CD14-positive monocyte (primary cell): ENCODE measurements around the gene RPS19BP1. TPM values are rescaled to one million over a fixed set of nuclear protein-coding genes. Genes with fewer than 3 reads are reported as not detected.

Experiments used
- DNase-seq, 3 donors: peaks; one replicate each; pipeline ENCODE4 v3.0.0-alpha.2; 2011 to 2022
- H2AFZ ChIP-seq: 2 replicates; pipeline ENCODE4 v1.6.0; 2012; ENCODE audit warnings: mild to moderate bottlenecking, low read depth, low read length, inconsistent platforms; ENCODE audit not compliant: insufficient read depth, poor library complexity, severe bottlenecking
- H3K27ac ChIP-seq, 2 donors: 1 replicate in 1 of 2; 2 replicates in 1 of 2; pipeline ENCODE4 v1.5.1; 2012 to 2013; ENCODE audit warnings: low read length in 2 of 2, control low read depth in 1 of 2, inconsistent platforms in 1 of 2, low read depth in 1 of 2, mild to moderate bottlenecking in 1 of 2
- H3K27me3 ChIP-seq, 2 donors: one replicate each; pipeline versions ENCODE4 v1.6.0 to v1.6.1; 2011 to 2013; ENCODE audit warnings: low read length in 2 of 2; ENCODE audit not compliant: control insufficient read depth in 2 of 2, insufficient read depth in 2 of 2
- H3K36me3 ChIP-seq, 2 donors: replicated peaks in 1 of 2; 1 replicate in 1 of 2; 2 replicates in 1 of 2; pipeline versions ENCODE4 v1.5.1 to v1.6.1; 2012 to 2013; ENCODE audit warnings: low read length in 2 of 2, control low read depth in 1 of 2, inconsistent platforms in 1 of 2, mild to moderate bottlenecking in 1 of 2; ENCODE audit not compliant: insufficient read depth in 2 of 2, control insufficient read depth in 1 of 2
- H3K4me1 ChIP-seq, 2 donors: 1 replicate in 1 of 2; 2 replicates in 1 of 2; pipeline versions ENCODE4 v1.5.1 to v1.6.1; 2012 to 2013; ENCODE audit warnings: low read length in 2 of 2, control low read depth in 1 of 2, inconsistent platforms in 1 of 2, mild to moderate bottlenecking in 1 of 2, moderate library complexity in 1 of 2; ENCODE audit not compliant: insufficient read depth in 2 of 2, control insufficient read depth in 1 of 2
- H3K4me2 ChIP-seq: replicated peaks from 2 replicates; pipeline ENCODE3; 2012; ENCODE audit warnings: low read length, moderate library complexity, mild to moderate bottlenecking; ENCODE audit not compliant: poor library complexity, severe bottlenecking; ENCODE audit errors: extremely low read depth
- H3K4me3 ChIP-seq, 3 experiments: fragments of 200-600 bp in 1 of 3; sonication (generic) in 1 of 3; replicated peaks in 1 of 3; 1 replicate in 2 of 3; 2 replicates in 1 of 3; pipeline ENCODE4 v1.5.1; 2011 to 2013; ENCODE audit warnings: low read length in 3 of 3, mild to moderate bottlenecking in 3 of 3, control low read depth in 2 of 3, low read depth in 2 of 3, inconsistent platforms in 1 of 3, moderate library complexity in 1 of 3
- H3K79me2 ChIP-seq: 2 replicates; pipeline ENCODE4 v1.6.0; 2012; ENCODE audit warnings: mild to moderate bottlenecking, control low read depth, inconsistent platforms, low read length, moderate library complexity; ENCODE audit not compliant: insufficient read depth
- H3K9ac ChIP-seq: 2 replicates; pipeline ENCODE4 v1.6.0; 2017; ENCODE audit warnings: low read length, mild to moderate bottlenecking; ENCODE audit not compliant: insufficient read depth, poor library complexity, severe bottlenecking
- H3K9me3 ChIP-seq, 2 donors: replicated peaks in 1 of 2; 1 replicate in 1 of 2; 2 replicates in 1 of 2; pipeline versions ENCODE4 v1.5.1 to v1.6.1; 2012 to 2013; ENCODE audit warnings: low read length in 2 of 2, control low read depth in 1 of 2; ENCODE audit not compliant: control insufficient read depth in 1 of 2, insufficient read depth in 1 of 2
- H4K20me1 ChIP-seq: 2 replicates; pipeline ENCODE4 v1.6.0; 2012; ENCODE audit warnings: mild to moderate bottlenecking, low read length, control low read depth, moderate library complexity; ENCODE audit not compliant: insufficient read depth
- H3K27ac Mint-ChIP-seq, 7 donors: one replicate each; pipeline ENCODE4 v1.8.0; 2020; ENCODE audit warnings: mild to moderate bottlenecking in 7 of 7, mixed read lengths in 7 of 7, moderate library complexity in 6 of 7, inconsistent platforms in 2 of 7
- H3K27me3 Mint-ChIP-seq, 3 donors: one replicate each; pipeline ENCODE4 v1.8.0; 2021 to 2022; ENCODE audit warnings: low read depth in 3 of 3, mild to moderate bottlenecking in 3 of 3, mixed read lengths in 3 of 3, moderate library complexity in 3 of 3, inconsistent platforms in 1 of 3
- H3K36me3 Mint-ChIP-seq, 2 donors: one replicate each; pipeline ENCODE4 v1.8.0; 2020; ENCODE audit warnings: mixed read lengths in 2 of 2, inconsistent platforms in 1 of 2, mild to moderate bottlenecking in 1 of 2
- H3K4me1 Mint-ChIP-seq: one replicate; pipeline ENCODE4 v1.8.0; 2020; ENCODE audit warnings: mild to moderate bottlenecking, mixed read lengths
- H3K4me3 Mint-ChIP-seq, 2 donors: one replicate each; pipeline ENCODE4 v1.8.0; 2020; ENCODE audit warnings: mild to moderate bottlenecking in 2 of 2, mixed read lengths in 2 of 2, moderate library complexity in 1 of 2
- H3K9me3 Mint-ChIP-seq, 7 donors: one replicate each; pipeline ENCODE4 v1.8.0; 2020 to 2022; ENCODE audit warnings: mixed read lengths in 7 of 7, mild to moderate bottlenecking in 6 of 7, moderate library complexity in 6 of 7, inconsistent platforms in 2 of 7
- CTCF ChIP-seq: fragments of 200-600 bp; IDR thresholded peaks from one replicate; pipeline ENCODE4 v1.8.0; 2022; ENCODE audit warnings: antibody characterized with exemption, mild to moderate bottlenecking
- WGBS: methylation state at CpG from one replicate; pipeline ENCODE4 v1.1.5; 2013; ENCODE audit warnings: missing lambda C conversion rate; ENCODE audit not compliant: insufficient coverage; 5-methylcytosine and 5-hydroxymethylcytosine counted together
- intact Hi-C, 2 donors: fragments of 100-400 bp; cut with micrococcal nuclease; formaldehyde crosslinking; loops; one replicate each; pipeline versions ENCODE4 v1.15.0 to v1.15.1; 2023
- polyA plus RNA-seq, 3 donors: library from polyadenylated mRNA; depleted of rRNA in 1 of 3; unstranded in 2 of 3; stranded (reverse) in 1 of 3; fragments of 300-500 nt in 2 of 3; fragments of >200 nt in 1 of 3; fragmentation: Illumina TruSeq in 2 of 3; gene quantifications; 1 replicate in 2 of 3; 2 replicates in 1 of 3; pipeline ENCODE4 v1.2.3, GENCODE V29; 2012 to 2021

RPS19BP1 gene
- polyA plus RNA-seq, 3 donors = 59.9 to 106 (median 73.5) TPM

DNA sequence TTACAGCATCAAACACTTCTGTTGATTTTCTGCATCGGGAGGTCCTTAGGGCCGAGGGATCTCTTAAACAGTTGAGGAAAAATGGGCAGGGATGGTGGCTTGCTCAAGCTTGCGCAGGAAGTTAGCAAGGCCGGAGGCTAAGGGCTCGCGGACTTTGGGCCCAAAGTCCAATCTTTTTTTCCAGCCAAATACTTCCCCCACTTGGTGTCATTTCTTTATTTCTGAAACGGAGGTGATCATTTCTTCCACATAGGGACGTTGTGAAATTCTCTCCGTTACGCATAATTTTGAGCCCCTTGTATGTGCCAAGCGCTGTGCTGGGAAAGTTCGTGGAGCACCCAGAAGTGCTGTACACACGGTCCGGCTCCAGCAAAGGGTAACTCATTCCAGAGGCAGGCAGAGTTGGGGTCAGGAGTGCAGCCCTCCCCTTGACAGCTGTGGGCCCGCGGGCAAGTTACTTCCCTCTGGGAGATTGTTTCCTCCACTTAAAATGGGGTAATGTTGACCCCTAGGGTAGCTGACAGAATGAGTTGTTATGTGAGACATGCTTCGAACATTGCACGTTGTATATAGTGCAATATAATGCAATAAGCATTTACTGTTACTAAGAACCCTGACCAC is 29.6 kb downstream of the RPS19BP1 start:
- peak overlapping the region; percentile 44 to 88 for H3K27ac ChIP-seq
- H3K4me1 ChIP-seq = peaks cover 15 to 24% of the 10 kb centered on the region in 2 donors
- intact Hi-C loops = loop anchor here in 1 of 2 donors (2.0 kb wide), 1 partner anchor 18 kb away; the partner anchor contains the start of gene ATF4
- Mint-ChIP-seq H3K4me1 (peaks cover 29% of the 10 kb centered on the region), H3K36me3 (peaks cover 34 to 42% of the 10 kb centered on the region in 2 donors), H3K9me3 (no peaks in the 10 kb centered on the region), H3K27ac (peak overlapping the region; percentile 88 to 94 (median 91)), H3K4me3 (peak overlapping the region; percentile 93 to 97), H3K27me3 (peaks cover 0 to 4% (median 0%) of the 10 kb centered on the region in 3 donors)
- H3K36me3 ChIP-seq = peaks cover 34 to 43% of the 10 kb centered on the region in 2 donors
- H3K4me3 ChIP-seq = peak overlapping the region; percentile 59 to 94 (median 75)
- H4K20me1 ChIP-seq = peaks cover 31% of the 10 kb centered on the region
- peak overlapping the region; percentile 84 for H3K9ac ChIP-seq
- H3K4me2 ChIP-seq = peak overlapping the region; percentile 98
- DNase-seq = peak in 1 of 3 donors; percentile 61
- no peaks in the 10 kb centered on the region for H3K9me3 ChIP-seq
- H3K79me2 ChIP-seq = peaks cover 54% of the 10 kb centered on the region
- WGBS = 2% methylated on average over 8 of the region's 18 CpGs
- peak overlapping the region; percentile 86 for H2AFZ ChIP-seq
- TF ChIP-seq CTCF = no peak
- no peaks in the 10 kb centered on the region for H3K27me3 ChIP-seq

DNA sequence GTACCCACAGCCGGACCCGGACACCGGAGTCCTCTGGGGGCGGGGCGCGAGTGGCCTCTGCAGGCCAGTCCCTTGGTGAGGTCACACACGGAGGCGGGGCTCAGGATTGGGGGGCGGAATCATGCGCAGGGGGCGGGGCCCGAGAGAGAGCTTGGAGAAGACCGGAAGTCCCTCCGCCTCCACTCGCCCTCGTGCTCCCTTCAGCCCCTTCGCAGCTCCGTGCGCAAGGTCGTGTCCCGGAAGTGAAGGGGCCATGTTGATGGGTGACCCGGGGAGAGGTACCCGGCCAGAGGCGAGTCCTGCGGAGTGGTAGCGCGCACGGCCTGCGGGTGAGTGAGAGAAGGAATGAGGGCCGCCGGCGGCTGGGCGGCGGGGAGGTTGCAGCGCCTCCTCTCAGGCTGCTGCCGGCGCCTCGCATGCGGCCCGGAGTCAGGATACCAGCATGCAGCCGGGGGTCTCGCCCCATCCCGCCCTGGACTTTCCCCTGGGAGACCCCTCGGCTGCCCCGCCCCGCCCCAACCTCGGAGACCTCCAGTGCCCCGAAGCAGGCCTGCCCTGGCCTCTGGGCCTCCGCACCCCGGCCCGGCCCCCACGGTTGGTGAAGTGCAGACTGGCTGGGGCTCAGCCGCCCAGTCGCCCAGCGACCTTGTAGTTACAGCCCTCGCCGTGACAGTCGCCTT is 30.3 kb downstream of the RPS19BP1 start, which contains the start of gene MIEF1:
MIEF1 (plus strand) TSS at position 182 of the 680 bp plus-strand sequence. CDS start 9,005 bp downstream, outside the sequence.
- Histone ChIP-seq H3K4me2 (peak within 1 kb of the TSS; percentile 98), H3K27me3 (no peaks in the 10 kb centered on the region), H3K79me2 (peaks cover 51% of the 10 kb centered on the region), H3K36me3 (peaks cover 32 to 37% of the 10 kb centered on the region in 2 donors), H3K4me3 (peak within 1 kb of the TSS; percentile 59 to 94 (median 75)), H3K9me3 (no peaks in the 10 kb centered on the region), H2AFZ (peak within 1 kb of the TSS; percentile 86), H3K27ac (peak within 1 kb of the TSS; percentile 44 to 88), H4K20me1 (peaks cover 30% of the 10 kb centered on the region), H3K4me1 (peaks cover 15 to 24% of the 10 kb centered on the region in 2 donors), H3K9ac (peak within 1 kb of the TSS; percentile 84)
- Mint-ChIP-seq H3K4me1 (peaks cover 29% of the 10 kb centered on the region), H3K9me3 (no peaks in the 10 kb centered on the region), H3K4me3 (peak within 1 kb of the TSS; percentile 93 to 97), H3K27me3 (peaks cover 0 to 5% (median 3%) of the 10 kb centered on the region in 3 donors), H3K27ac (peak within 1 kb of the TSS; percentile 88 to 95 (median 93)), H3K36me3 (peaks cover 31 to 38% of the 10 kb centered on the region in 2 donors)
- TF ChIP-seq CTCF = no peak
- WGBS = under 1% methylated on average over 53 of the region's 58 CpGs
- DNase-seq = peak; percentile 96 to 98 (median 97)
- intact Hi-C loops = loop anchor here in 1 of 2 donors (2.0 kb wide), 1 partner anchor 19 kb away; the partner anchor contains the start of gene ATF4
